ENCODE measurements around the gene ZHX3. TPM values are rescaled to one million over a fixed set of nuclear protein-coding genes. Genes with fewer than 3 reads are reported as not detected.

Gene ZHX3
- total RNA-seq, 1 experiment from 2014 or later, result 9.6 TPM

DNA sequence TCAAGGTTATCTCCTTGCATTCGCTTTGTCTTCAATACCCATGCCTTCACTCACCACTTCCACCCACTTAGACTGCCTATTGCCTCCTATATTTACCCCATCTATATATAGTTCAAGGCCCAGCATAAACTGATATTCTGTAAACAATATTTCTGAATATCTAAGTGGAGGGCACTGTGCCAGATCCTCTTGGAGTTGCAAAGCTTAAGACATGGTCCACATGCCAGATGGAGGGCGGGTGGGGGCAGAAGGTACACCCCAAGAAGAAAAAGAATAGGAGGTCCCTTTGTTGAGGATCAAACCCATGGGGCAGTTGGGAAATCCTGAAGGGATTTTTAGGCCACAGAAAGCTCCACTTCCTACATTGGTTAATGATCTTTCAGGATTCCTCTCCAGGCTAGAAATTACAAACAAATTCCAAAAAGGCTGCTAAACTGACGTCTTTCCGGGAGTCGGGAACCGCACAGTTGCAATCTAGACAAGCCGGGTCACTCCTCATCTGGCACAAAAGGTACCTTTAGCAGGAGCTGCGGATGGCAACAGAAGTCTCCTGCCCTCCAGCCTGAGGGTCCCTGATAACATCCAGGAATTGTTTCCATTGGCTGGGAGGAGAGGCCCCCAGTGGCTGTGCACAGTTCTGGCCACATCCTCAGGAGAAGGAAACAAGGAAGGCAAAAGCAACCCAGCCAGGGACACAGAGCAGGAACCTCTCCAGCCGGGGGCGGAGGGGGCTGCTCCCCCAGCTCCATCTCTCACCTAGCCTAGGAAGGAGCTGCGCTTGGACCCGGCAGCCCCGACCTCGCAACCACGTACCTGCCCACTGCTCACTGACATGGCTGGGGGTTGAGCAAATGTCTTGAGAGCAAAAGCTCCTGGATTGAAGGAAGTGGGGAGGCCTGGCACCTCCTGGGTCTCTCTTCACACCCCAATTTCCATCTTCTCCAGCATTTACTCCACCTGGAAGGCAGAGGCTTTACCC lies 17.2 kb upstream of the ZHX3 start:
- Mint-ChIP-seq H3K27me3 (ENCODE audit: low read depth) (peaks cover 6% of the 10 kb centered on the region), H3K4me3 (no peak overlapping the region), H3K36me3 (no peaks in the 10 kb centered on the region), H3K4me1 (peaks cover 5% of the 10 kb centered on the region), H3K27ac (no peak overlapping the region), H3K9me3 (no peaks in the 10 kb centered on the region)
- TF ChIP-seq ZNF396 (CRISPR knock-in tag; IDR thresholded peaks at IDR 0.05; ENCODE audit: borderline replicate concordance), result no peak
- no peak for TF ChIP-seq ZNF416 (CRISPR knock-in tag; IDR thresholded peaks at IDR 0.05)
- TF ChIP-seq NFE2L1 (CRISPR knock-in tag; IDR thresholded peaks at IDR 0.05), result no peak
- no peak for TF ChIP-seq CREB1 (CRISPR knock-in tag; IDR thresholded peaks at IDR 0.05)
- TF ChIP-seq, protein P1, sequence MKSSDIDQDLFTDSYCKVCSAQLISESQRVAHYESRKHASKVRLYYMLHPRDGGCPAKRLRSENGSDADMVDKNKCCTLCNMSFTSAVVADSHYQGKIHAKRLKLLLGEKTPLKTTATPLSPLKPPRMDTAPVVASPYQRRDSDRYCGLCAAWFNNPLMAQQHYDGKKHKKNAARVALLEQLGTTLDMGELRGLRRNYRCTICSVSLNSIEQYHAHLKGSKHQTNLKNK (CRISPR knock-in tag; IDR thresholded peaks at IDR 0.05), result no peak
- TF ChIP-seq ATF1 (CRISPR knock-in tag; IDR thresholded peaks at IDR 0.05), result no peak
- TF ChIP-seq TCF7 (CRISPR knock-in tag; IDR thresholded peaks at IDR 0.05; ENCODE audit: low read depth), result no peak
- TF ChIP-seq ETV6 (CRISPR knock-in tag; IDR thresholded peaks at IDR 0.05), result no peak
- no peak for TF ChIP-seq USF2 (CRISPR knock-in tag; IDR thresholded peaks at IDR 0.05)
- TF ChIP-seq ZNF232 (CRISPR knock-in tag; IDR thresholded peaks at IDR 0.05), result no peak
- TF ChIP-seq FOXJ3 (CRISPR knock-in tag; IDR thresholded peaks at IDR 0.05; ENCODE audit: borderline replicate concordance), result no peak
- TF ChIP-seq, protein P2, sequence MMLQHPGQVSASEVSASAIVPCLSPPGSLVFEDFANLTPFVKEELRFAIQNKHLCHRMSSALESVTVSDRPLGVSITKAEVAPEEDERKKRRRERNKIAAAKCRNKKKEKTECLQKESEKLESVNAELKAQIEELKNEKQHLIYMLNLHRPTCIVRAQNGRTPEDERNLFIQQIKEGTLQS (CRISPR knock-in tag; conservative IDR thresholded peaks at IDR 0.05), result no peak
- no peak for TF ChIP-seq NR1H2 (CRISPR knock-in tag; IDR thresholded peaks at IDR 0.05)
- TF ChIP-seq TP53 (CRISPR knock-in tag; IDR thresholded peaks at IDR 0.05), result no peak
- TF ChIP-seq, protein P3, sequence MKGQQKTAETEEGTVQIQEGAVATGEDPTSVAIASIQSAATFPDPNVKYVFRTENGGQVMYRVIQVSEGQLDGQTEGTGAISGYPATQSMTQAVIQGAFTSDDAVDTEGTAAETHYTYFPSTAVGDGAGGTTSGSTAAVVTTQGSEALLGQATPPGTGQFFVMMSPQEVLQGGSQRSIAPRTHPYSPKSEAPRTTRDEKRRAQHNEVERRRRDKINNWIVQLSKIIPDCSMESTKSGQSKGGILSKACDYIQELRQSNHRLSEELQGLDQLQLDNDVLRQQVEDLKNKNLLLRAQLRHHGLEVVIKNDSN (CRISPR knock-in tag; IDR thresholded peaks at IDR 0.05), result no peak
- no peak for TF ChIP-seq FOXP1 (CRISPR knock-in tag; IDR thresholded peaks at IDR 0.05; ENCODE audit: borderline replicate concordance)
- no peak for TF ChIP-seq HMGA2 (CRISPR knock-in tag; IDR thresholded peaks at IDR 0.05)
- TF ChIP-seq CREM (CRISPR knock-in tag; IDR thresholded peaks at IDR 0.05), result no peak
- no peak for TF ChIP-seq CBFB (CRISPR knock-in tag; IDR thresholded peaks at IDR 0.05; ENCODE audit: low read depth)
- POLR2A ChIA-PET, result no interaction called here
- ATAC-seq, result no peak
- no peak for DNase-seq (ENCODE audit: low spot score)
- CTCF ChIA-PET, result interaction anchor here (1.3 to 1.4 kb wide), 2 partner anchors 85 to 162 kb away, joined by 6 read pairs; no protein-coding TSS in a partner anchor

GRCh38 chr20:41334036-41334435 lies 16.5 kb upstream of the ZHX3 start:
- TF ChIP-seq, protein P4, sequence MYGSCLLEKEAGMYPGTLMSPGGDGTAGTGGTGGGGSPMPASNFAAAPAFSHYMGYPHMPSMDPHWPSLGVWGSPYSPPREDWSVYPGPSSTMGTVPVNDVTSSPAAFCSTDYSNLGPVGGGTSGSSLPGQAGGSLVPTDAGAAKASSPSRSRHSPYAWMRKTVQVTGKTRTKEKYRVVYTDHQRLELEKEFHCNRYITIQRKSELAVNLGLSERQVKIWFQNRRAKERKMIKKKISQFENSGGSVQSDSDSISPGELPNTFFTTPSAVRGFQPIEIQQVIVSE (CRISPR knock-in tag; IDR thresholded peaks at IDR 0.05; ENCODE audit: borderline replicate concordance), result no peak
- no peak for TF ChIP-seq NR1H2 (CRISPR knock-in tag; IDR thresholded peaks at IDR 0.05)
- no peak for TF ChIP-seq GABPB1 (CRISPR knock-in tag; IDR thresholded peaks at IDR 0.05)
- no peak for TF ChIP-seq MXD4 (CRISPR knock-in tag; IDR thresholded peaks at IDR 0.05; ENCODE audit: borderline replicate concordance)
- TF ChIP-seq SP1 (CRISPR knock-in tag; conservative IDR thresholded peaks at IDR 0.05), result no peak
- no peak for TF ChIP-seq HMGA2 (CRISPR knock-in tag; IDR thresholded peaks at IDR 0.05)
- TF ChIP-seq RELA (CRISPR knock-in tag; IDR thresholded peaks at IDR 0.05; ENCODE audit: borderline replicate concordance), result no peak
- Mint-ChIP-seq H3K36me3 (no peaks in the 10 kb centered on the region), H3K27ac (no peak overlapping the region), H3K27me3 (ENCODE audit: low read depth) (no peaks in the 10 kb centered on the region; the same call in 1 of the 2 replicates), H3K4me1 (no peaks in the 10 kb centered on the region), H3K4me3 (no peak overlapping the region), H3K9me3 (no peaks in the 10 kb centered on the region)
- ChIA-PET CTCF (interaction anchor here (1.4 kb wide), 1 partner anchor 84 kb away, joined by 6 read pairs; no protein-coding TSS in a partner anchor), POLR2A (no interaction called here)
- DNase-seq (ENCODE audit: low spot score), result no peak
- ATAC-seq, result no peak

All from WTC11 (cell line).